Pulmonary artery endothelial cell (primary cell): ENCODE results near the gene ATP2B2. TPM values are rescaled to one million over a fixed set of nuclear protein-coding genes. Genes with fewer than 3 reads are reported as not detected.

Source experiments
- DNase-seq: peaks from one replicate; pipeline ENCODE4 v3.0.0-alpha.2; 2011; ENCODE audit warnings: low read depth, low spot score
- total RNA-seq: library from RNA; depleted of rRNA; stranded (reverse); fragments of >200 nt; gene quantifications from 2 replicates; pipeline ENCODE4 v1.2.3, GENCODE V29; 2014

The ATP2B2 gene
- total RNA-seq, 1 donor from 2014 or later, result not detected

- DNase-seq, result no peak
These were observed 220.9 kb downstream of the ATP2B2 start for GRCh38 chr3:10284496-10284895.

- no peak for DNase-seq
These were observed 221.7 kb downstream of the ATP2B2 start for GRCh38 chr3:10283638-10284037.

- DNase-seq, result no peak
These were observed 223.4 kb downstream of the ATP2B2 start for GRCh38 chr3:10281951-10282350.

GRCh38 chr3:10280571-10280970 lies 224.8 kb downstream of the ATP2B2 start:
- no peak for DNase-seq

- no peak for DNase-seq
These were observed 225.2 kb downstream of the ATP2B2 start for GRCh38 chr3:10280177-10280529.

- DNase-seq, result no peak
These were observed 225.8 kb downstream of the ATP2B2 start for GRCh38 chr3:10279384-10280176.

GRCh38 chr3:10278501-10278900 lies 226.9 kb downstream of the ATP2B2 start:
- no peak for DNase-seq

GRCh38 chr3:10277115-10277625 lies 228.2 kb downstream of the ATP2B2 start:
- DNase-seq, result no peak

- DNase-seq, result no peak
These were observed 230.8 kb downstream of the ATP2B2 start for GRCh38 chr3:10274601-10275000.

Other genes with a start within 250 kb of the ATP2B2 start
- gene GHRL, start 212.6 kb downstream of the ATP2B2 start, total RNA-seq, result not detected in 2 replicates
- 451 and 492 TPM in 2 replicates for gene SEC13, start 184.5 kb downstream of the ATP2B2 start, total RNA-seq